Measurements from ENCODE around the gene PPP1R13L.
A peak's percentile ranks its signal among the peaks of the same experiment; 100 is the strongest.
"Not testable (repeated sequence)": the region's sequence is repeated elsewhere in the genome, so short reads cannot be mapped to it uniquely, and the experiment has no call there.

The PPP1R13L gene

DNA sequence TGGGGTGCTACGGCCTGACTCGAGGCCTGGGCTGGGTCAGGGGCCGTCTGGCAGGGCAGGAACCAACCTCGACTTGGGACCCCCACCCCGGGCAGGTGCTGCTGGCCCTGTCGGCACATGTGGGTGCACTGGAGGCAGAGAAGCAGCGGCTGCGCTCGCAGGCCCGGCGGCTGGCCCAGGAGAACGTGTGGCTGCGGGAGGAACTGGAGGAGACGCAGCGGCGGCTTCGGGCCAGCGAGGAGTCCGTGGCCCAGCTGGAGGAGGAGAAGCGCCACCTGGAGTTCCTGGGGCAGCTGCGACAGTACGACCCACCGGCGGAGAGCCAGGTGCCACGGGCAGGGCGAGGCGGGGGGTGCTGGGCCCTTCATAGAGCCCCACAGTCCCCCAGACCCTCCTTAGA is 58.4 kb downstream of the PPP1R13L start:
- no peak for DNase-seq (ENCODE audit: low read depth in 2 of 2)

DNA sequence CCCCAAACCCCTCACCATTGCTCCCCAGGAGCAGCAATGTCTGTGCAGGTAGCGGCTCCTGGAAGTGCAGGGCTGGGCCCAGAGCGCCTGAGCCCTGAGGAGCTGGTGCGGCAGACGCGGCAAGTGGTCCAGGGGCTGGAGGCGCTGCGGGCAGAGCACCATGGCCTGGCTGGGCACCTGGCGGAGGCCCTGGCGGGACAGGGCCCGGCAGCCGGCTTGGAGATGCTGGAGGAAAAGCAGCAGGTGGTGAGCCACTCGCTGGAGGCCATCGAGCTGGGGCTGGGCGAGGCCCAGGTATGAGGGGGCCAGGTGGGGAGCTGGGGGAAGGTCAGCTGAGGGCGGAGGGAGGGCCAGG is 59.4 kb downstream of the PPP1R13L start:
- DNase-seq (ENCODE audit: low read depth in 2 of 2), result no peak

DNA sequence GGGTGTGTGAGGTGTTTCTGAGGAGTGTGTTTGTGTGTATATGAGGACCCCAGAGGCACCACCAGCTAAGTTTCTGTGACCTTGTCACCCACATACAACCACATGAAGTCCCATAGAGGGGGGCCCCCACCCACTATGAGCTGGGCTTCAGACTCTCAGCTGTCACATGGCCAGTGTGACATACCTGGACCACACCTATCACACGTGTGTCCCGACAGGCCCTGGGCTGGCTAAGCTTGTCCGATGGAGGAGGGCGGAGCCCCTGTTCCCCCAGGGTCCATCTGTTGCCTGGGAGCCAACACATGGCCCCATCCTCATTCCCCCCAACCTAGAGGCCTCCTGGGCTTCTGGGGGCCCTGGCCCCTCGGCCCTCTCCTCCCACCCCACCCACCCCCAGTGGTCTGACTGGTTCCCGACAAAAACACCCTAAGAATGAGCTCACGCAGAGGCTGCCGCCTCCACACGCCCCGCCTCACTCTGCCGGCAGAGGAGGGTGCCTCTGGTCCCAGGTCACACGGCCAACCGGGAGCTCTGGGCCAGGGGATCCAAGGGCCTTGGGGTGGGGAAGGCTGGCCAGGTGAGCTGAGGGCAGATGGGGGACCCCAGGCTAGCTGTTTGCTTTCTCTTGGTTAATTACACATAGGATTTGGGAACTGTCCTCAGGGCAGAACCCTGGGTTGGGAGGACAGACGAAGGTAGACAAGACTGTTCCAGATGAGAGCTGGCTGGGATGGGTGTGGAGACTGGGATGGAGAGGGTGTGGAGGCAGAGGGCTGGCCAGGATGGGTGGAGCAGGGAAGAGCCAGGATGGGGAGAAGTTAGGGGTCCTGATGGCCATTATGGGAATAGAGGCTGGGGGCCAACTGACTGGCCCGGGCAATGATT is 60.0 kb downstream of the PPP1R13L start:
- DNase-seq (ENCODE audit: low read depth in 2 of 2), result no peak

DNA sequence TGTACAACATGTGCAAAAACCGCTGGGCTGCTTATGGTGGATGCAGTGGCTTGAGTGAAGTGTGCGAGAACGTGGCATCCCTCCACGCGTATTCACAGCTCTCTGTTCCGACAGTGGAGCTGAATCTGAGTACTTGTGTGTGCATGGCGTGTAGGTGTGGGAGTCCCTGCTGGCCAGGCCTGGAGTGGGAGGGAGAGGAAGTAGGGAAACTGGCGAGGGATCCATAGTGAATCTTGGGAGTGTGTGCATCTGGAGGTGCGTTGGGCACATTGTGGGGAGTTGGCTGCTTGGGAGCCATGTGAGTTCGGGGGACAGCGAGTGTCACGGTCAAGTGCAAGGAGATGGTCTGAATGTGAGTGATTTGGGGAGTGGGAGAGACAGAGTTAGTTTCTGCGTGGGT is 62.0 kb downstream of the PPP1R13L start:
- no peak for DNase-seq (ENCODE audit: low read depth in 2 of 2)

DNA sequence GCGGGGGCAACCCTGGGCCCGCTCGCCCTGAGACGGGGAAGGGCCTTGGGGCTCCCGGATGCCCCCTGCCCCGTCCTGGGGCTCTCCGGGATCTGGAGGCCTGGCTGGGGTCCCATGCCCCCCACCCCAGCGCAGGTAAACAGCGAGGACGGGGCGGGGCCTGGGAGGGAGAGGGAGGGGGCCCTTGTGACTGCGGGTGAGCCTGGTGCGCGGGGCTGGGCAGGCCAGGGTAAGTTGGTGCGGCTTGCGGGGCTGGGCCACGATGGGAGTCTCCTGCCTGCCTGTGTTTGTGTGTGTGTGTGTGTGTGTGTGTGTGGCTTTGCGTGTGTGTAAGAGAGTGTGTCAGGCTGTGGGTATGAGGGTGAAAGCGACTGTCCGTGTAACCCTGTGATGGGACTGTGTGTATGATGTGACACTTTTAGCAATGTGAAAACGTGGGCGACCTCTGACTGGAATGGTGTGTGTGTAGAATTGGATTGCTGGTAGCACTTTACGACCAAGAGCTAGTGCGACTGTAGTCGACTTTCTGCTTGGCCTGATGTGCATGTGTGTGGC is 63.9 kb downstream of the PPP1R13L start:
- DNase-seq (ENCODE audit: low read depth in 2 of 2), result no peak

DNA sequence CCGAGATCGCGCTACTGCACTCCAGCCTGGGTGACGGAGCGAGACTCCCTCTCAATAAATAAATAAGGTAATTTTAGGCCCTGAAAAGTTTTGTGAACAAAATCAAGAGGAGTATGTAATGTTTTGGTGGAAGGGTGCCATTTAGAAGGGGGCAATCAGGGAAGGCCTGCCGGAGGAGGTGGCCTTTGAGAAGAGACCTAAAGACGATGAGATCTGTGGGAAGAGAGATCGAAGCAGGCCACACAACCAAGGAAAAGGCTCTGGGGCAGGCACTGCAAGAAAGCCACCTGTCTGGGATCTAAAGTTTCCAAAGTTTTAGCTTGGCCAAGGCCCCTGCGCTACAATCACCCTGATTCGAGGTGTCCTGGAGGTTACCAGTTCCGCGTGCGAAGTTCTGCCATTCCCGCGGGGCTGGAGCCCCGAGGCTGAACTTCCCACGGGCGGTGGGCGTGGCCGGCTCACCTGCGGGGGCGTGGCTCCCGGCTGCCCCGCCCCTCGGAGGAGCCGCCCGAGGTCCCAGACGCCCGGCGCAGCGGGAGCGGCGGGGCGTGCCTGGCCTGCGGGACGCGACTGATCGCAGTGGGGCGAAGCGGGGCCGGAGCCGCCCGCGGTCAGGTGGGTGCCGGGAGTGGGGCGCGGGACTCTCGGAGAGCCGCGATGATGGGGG is 64.5 kb downstream of the PPP1R13L start, which contains the start of gene KLC3:
TSS of gene KLC3 (plus strand) at position 519 of the 667 bp plus-strand sequence. CDS start 4,792 bp downstream, outside the sequence.
- peak in 1 of 2 donors; percentile 10 for DNase-seq (ENCODE audit: low read depth in 2 of 2)

DNA sequence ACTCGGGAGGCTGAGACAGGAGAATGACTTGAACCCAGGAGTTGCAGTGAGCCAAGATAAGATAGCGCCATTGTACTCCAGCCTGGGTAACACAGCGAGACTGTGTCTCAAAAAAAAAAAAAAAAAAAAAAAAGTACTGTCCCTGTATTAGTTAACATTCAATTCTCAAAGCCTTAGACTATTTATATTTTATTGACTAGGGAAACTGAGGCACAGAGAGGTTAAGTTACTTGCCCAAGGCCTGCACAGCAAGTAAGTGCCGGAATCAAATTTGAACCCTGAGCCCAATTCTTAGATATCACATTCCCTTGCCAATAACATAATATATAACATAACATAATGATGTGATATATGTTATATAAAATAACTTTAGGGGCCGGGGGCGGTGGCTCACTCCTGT is 65.2 kb downstream of the PPP1R13L start:
- no peak for DNase-seq (ENCODE audit: low read depth in 2 of 2)

DNA sequence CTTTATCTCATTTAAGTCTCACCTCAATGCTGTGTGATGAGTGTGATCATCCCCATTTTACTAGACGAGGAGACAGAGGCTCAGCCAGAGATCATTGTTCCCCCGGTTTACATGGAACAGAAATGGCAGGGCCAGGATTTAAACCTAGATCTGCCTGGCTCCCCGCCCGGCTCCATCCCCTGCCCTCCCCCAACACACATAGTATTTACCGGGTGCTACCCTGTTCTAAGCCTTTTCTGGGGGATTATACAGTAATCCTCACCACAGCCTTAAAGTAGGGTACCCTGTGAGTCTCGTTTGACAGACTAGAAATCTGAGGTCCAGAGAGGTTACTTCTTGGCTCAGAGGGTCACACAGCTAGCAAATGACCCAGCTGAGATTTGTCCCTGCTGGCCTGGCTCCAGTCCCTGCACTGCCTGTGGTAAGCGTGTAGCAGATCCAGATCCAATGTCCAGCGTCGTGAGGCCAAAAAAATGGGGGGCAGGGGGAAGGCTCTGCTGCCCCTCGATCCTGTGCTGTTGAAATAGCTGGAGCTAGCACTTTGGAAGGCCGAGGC is 68.1 kb downstream of the PPP1R13L start:
- DNase-seq (ENCODE audit: low read depth in 2 of 2), result no peak

DNA sequence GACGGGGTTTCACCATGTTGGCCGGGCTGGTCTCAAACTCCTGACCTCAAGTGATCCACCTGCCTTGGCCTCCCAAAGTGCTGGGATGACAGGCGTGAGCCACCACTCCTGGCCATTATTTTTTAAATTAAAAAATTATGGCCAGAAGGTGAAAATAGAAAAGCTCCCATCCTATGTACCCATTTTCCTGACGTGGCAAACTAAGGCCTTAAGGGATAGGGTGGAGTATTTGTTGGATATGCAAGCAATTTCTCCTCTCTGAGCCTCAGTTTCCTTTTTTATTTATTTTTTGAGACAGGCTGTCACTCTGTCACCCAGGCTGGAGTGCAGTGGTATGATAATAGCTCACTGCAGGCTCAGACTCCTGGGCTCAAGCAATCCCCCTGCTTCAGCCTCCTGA is 70.0 kb downstream of the PPP1R13L start:
- DNase-seq (ENCODE audit: low read depth in 2 of 2), result not testable (repeated sequence)

DNA sequence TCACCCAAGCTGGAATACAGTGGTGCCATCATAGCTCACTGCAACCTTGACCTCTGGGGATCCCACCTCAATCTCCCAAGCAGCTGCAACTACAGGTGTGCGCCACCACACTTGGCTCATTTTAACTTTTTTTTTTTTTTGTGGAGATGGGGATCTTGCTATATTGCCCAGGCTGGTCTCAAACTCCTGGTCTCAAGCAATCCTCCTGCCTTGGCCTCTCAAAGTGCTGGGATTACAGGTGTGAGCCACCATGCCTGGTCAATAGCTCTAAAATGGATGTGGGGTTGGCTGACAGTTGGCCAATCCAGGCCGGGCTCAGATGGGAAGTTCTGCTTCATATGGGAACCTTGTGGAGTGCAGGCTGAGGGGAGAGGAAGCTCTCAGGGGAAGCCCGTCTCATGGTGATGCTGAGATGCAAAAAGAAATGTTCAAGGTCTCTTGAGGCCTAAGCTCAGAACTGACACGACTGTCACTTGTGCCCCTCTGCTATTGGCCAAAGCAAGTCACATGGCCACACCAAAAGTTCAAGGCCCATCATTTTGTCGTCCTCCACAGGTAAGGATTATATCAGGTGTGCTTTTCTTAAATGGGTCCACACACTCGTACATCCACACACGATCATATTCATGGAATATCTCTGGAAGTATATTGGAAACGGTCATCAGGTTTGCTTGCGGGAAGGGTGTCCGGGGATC is 71.1 kb downstream of the PPP1R13L start:
- no peak for DNase-seq (ENCODE audit: low read depth in 2 of 2)

DNA sequence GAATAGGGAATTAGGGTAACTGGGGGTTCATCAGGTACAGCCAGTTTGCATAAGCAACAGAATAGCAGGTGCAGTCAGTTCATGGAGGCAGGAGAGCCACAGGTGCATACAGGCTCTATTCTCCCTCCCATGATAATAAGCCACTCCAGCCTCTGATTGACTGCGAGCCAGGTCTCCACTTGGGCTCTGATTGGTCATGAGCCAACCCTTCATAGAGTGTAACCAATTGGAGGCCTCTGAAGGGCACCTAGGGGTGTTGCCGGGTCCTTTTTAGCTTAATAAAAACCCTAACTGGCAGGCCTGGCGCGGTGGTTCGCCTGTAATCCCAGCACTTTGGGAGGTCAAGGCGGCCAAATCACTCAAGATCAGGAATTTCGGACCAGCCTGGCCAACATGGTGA is 73.5 kb downstream of the PPP1R13L start:
- no peak for DNase-seq (ENCODE audit: low read depth in 2 of 2)
